Pulmonary artery endothelial cell (primary cell): ENCODE results near the gene RDH16. TPM values are rescaled to one million over a fixed set of nuclear protein-coding genes. Genes with fewer than 3 reads are reported as not detected.

Experiments used
- DNase-seq: peaks from one replicate; pipeline ENCODE4 v3.0.0-alpha.2; 2011; ENCODE audit warnings: low read depth, low spot score
- total RNA-seq: library from RNA; depleted of rRNA; stranded (reverse); fragments of >200 nt; gene quantifications from 2 replicates; pipeline ENCODE4 v1.2.3, GENCODE V29; 2014

RDH16 gene, protein sequence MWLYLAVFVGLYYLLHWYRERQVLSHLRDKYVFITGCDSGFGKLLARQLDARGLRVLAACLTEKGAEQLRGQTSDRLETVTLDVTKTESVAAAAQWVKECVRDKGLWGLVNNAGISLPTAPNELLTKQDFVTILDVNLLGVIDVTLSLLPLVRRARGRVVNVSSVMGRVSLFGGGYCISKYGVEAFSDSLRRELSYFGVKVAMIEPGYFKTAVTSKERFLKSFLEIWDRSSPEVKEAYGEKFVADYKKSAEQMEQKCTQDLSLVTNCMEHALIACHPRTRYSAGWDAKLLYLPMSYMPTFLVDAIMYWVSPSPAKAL
- total RNA-seq: under 0.01 and 0.11 TPM in 2 replicates

DNA sequence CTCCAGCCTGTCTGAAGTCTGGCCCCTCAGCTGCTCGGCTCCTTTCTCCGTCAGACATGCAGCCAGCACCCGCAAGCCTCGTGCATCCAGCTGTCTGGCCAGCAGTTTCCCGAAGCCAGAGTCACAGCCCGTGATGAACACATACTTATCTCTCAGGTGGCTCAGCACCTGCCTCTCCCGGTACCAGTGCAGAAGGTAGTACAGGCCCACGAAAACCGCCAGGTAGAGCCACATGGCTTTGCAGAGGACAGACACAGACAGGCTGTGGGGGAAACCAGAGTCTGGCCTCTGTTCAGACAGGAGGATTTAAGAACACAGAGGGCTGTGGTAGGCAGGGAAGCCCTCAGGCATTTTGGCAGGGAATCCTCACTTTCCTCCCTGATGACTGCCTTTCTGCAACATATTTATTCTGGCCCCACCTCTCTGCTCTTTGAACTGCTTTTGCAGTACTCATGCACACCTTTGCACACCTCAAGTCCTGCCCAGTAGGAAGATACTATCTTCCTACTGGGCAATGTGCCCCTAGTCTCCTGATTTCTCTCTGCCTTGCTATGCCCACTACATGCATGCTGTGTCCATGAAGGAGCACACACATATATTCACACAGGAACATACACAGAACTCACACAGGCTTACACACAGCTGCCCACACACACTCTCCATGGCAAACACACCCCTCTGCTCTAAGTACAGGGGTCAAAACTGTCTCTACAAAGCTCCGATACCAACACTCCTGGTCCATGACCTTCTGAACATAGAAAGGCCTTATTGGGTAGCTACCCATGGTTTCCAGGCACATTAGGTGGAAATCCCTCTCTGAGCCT lies at the start of gene RDH16:
Gene RDH16 (minus strand): TSS at position 380 of the 824 bp plus-strand sequence. CDS start 146 bp downstream, at position 234.
- no peak for DNase-seq

DNA sequence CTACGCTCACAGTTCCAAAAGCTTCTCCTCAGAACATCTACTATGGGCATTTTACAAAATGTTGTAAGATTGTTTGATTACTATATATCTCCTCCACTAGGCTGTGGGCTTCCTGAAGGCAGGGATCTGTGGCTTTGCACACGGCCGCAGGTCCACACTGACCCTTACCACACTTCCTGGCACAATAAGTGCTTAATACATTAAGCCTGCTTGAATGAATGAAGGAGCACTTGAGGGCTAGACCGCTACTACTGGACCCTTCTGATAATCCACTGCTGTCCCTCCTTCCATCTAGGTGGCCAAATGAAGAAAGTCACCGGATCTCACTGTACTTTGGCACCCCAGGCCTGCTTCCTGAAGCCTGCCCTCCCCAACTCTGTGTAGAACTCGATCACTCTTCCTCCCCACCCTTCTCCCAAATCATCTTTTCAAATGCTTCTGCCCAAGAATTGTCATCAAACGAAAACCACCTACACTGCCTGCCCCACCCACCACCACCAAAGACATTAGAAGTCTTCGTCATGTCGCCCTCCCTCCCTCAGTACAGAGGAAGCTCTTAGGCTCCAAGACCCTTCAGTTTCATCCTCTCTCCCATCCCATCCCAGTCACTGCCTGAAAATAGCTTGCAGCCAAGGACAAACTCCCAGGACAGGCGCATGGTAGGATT lies 49.5 kb upstream of the RDH16 start:
- no peak for DNase-seq

DNA sequence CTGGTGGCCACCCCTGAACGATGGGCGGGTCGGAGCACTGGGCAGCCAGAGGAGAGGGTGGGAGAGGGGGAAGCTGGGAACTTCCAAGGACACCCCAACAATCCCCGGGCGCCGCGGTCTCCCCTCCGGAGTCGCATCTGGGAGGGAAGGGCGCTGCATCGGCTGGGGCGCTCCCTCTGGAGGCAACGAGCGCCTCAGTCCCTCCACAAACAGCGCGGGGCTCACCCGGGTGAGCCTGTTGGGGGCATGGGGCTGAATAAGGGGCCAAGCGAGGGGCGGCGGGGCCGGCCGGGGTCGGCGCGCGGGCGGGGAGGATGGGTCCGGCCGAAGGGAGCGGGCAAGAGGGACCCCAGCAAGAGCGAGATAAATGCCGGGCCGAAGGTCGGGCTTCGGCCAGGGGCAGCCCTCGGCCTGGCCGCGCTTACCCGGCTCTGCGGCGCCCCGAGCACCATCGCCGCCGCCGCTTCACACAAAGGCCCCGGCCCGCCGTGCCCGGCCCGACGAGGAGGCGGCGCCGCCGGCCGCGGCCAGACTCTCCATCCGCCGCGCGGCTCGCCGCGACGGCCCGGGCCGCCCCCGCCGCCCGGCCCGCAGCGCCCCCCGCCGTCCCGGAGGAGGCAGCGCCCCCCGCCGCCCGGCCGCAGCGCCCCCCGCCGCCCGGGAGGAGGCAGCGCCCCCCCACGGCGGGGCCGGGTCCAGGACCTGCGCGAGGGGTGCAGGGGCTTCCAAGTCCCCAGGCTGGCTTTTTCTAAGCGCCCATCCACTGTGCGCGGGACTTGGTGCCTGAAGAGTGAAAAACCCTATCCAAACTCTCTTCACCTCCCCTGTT lies 48.8 kb upstream of the RDH16 start, which contains the start of gene ZBTB39:
Gene ZBTB39 (minus strand): TSS at position 567 of the 829 bp plus-strand sequence. CDS start 1,629 bp downstream, outside the sequence.
- no peak for DNase-seq

DNA sequence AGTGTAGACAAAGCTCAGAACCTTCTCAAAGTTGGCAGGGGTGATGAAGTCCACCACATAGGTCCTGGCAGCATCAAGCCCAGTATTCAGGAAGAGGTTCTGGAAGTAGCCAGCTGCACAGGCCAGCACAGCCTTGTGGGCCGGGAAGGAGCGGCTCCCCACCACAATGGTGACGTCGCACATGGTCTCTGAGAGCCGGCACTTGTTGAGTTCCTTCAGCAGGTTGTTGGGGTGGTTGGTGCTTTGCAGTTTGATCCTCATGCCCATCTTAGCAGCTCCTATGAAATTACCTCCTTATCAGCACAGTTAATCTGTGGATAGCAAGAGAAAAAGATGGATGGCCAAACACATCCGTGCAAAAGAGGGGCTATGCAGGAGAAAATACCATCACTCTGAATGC lies 47.2 kb upstream of the RDH16 start:
- DNase-seq: no peak

DNA sequence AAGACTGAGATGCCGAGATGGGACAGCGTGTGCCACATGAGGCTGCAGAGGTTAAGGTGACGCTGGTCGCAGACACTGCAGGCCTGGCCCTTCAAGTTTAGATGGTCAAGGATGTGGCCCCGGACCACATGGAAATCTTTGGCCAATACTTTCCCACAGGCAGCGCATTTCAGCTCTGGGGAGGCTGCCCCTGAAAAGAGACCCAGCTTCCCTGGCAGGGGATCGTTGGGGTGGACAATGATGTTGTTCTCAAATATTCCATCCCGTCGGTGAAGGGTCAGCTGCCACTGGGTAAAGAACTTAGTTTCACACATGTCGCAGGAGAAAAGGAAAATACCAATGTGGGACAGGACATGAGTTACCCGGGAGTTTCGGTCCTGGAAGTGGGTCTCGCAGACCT lies 46.0 kb upstream of the RDH16 start:
- no peak for DNase-seq

DNA sequence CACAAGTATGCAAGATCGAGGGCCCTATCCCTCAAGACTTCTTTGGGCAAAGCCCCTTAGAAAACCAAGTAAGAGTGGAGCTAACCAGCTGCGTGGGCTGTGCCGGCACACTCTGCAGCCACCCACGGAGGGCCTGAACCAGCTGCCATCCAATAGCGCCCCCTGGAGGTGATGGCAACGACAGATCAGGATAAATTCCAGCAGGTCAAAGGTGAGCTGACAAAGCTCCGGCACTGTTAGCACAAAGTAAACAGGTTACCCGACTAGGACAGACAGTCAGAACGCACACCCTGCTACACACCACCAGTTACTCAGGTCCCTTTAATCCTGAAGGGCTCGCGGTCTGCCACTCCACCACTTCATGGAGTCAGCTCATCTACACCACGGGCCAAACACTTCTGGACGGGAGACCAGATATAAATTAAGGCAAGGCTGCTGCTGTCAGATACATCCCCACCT lies 44.1 kb upstream of the RDH16 start:
- DNase-seq: peak; percentile 46

DNA sequence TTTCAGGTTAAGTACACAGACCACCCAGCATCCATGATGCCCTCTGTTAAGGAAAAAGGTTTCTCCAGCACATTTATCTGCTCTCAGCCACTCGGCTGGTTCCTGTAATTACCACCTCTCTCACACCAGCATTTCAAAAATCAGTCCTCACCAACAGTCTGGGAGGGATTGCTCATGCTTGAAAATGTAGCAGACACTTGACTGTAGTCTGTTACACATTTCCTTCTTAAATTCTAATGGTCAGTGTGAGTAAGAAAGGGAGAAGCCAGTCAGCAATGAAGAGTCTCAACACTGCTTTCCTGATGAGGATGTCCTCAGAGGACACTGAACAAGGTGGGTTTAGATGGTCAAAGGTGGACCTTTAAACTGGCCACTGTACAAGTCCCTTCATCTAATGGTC lies 43.0 kb upstream of the RDH16 start:
- DNase-seq: no peak

DNA sequence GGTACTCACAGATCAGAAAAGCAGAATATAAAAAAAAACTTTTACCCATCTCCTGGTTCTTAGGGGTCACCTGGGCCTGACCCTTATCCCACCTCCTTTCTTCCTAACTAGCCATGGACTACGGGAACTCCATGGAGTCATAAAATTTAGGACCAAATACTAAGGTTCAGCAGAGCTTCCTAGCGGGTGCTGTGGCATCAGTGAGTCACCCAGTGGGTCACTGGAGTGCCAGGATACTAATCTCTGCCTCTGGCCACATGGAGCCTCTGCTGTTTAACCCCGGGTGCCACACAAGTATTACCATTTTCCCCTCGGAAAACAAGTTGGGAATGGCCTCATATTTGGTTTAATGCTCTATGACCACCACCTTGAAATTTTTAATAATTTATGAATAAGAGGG lies 42.0 kb upstream of the RDH16 start:
- no peak for DNase-seq

DNA sequence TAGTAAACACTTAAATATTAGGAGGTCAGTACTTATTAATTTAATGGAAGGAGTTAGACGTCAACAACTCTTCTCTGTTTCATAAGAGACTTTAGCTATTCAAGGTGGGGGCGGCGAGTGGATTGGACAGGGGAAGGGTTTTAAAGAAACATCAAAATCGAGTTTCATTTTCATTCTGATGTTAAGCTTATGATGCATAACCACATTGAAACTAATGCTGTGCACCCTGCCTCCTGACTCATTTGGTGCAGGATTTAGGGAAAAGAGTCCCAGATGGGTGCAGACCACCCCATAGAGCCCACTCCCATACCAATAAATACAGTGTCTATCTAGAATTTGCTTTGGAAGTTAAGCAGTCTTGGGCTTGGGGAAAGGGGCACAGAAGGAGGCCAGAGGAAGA lies 41.6 kb upstream of the RDH16 start:
- DNase-seq: no peak

DNA sequence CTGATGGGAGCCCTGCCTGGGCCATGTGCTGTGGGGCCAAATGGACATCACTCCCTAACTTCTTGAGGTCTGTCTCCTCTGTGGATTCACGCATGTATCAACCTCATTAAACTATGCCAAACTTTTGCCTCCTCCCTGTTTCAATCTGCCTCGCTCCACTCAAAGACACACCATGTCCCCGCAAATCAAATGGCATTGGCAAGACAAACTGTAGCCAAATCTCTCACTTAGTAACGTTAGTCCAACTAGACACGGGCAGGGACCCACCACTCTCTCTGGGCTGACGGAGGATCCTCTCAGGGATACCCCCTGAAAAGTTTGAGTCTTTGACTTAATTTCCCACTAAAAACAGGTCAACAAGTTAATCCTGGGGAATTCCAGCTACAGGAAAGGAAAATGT lies 40.9 kb upstream of the RDH16 start:
- DNase-seq: no peak

DNA sequence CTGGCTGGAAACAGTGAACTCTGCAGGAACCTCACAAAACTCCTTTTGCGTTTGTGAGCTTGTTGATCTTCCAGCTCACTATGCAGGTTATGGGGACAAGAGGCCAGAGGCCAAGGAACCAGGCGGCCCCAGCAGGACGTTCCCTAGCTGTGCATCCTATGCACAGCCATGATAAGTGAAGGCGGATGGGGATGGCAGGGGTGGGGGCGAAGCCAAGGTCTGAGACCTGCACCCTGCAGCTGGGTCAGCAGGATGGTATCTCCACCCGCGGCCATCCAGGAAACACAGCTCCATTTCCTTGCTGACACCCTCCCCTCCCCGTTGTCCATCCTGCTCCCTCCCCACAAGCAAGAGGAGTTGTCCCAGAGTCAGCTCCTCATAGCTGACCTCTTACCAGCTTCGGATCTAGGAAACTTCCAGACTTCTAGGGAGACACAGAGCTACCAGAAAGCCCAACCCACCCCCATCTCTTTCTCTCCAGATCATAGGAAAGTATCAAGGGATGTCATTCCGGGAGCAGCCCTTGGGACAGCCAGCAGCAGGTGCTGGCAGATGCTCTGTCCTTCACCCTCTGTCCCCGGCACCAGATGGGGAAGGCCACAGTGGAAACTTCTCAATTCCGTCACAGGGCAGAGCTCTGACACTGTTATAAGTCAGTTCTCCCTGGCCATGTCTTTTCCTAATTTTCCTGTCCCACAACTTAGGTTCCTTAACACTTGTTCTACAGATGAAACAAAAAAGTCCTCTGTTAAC lies 39.6 kb upstream of the RDH16 start:
- no peak for DNase-seq

DNA sequence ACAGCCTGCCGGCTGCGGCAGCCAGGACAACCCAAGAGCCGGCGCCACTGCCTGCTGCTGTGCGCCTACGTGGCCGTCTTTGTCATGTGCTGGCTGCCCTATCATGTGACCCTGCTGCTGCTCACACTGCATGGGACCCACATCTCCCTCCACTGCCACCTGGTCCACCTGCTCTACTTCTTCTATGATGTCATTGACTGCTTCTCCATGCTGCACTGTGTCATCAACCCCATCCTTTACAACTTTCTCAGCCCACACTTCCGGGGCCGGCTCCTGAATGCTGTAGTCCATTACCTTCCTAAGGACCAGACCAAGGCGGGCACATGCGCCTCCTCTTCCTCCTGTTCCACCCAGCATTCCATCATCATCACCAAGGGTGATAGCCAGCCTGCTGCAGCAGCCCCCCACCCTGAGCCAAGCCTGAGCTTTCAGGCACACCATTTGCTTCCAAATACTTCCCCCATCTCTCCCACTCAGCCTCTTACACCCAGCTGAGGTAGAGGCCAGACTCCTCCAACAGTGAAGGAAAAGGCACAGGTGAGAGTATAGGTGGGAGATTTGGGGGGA lies 38.6 kb upstream of the RDH16 start:
- DNase-seq: no peak

DNA sequence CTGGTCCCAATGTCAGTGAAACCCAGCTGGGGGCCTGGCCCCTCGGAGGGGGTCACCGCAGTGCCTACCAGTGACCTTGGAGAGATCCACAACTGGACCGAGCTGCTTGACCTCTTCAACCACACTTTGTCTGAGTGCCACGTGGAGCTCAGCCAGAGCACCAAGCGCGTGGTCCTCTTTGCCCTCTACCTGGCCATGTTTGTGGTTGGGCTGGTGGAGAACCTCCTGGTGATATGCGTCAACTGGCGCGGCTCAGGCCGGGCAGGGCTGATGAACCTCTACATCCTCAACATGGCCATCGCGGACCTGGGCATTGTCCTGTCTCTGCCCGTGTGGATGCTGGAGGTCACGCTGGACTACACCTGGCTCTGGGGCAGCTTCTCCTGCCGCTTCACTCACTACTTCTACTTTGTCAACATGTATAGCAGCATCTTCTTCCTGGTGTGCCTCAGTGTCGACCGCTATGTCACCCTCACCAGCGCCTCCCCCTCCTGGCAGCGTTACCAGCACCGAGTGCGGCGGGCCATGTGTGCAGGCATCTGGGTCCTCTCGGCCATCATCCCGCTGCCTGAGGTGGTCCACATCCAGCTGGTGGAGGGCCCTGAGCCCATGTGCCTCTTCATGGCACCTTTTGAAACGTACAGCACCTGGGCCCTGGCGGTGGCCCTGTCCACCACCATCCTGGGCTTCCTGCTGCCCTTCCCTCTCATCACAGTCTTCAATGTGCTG lies 38.0 kb upstream of the RDH16 start:
- DNase-seq: no peak

DNA sequence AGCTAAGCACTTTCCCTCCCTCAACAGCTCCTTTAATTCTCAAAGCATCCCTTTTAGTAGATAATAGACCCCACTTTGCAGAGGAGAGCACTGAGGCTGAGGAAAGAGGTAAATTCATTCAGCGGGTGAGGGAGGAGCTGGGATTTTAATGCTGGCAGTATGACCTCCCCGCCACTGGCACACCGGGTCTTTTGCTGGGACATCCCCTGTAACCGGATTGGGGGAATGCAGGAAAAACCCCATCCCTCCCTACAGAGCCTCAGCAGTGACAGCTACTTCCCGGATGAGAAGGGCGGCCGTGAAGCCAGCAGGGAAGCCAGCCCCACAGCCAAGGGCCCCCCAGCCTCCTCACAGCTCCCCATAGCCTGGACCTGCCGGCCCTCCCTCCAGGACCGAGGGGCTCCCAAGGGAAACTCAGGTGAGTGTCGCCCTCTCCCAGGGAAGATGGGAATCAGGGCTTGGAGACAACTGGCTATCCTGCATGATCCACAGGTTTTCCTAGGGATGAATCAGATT lies 36.9 kb upstream of the RDH16 start:
- DNase-seq: no peak

DNA sequence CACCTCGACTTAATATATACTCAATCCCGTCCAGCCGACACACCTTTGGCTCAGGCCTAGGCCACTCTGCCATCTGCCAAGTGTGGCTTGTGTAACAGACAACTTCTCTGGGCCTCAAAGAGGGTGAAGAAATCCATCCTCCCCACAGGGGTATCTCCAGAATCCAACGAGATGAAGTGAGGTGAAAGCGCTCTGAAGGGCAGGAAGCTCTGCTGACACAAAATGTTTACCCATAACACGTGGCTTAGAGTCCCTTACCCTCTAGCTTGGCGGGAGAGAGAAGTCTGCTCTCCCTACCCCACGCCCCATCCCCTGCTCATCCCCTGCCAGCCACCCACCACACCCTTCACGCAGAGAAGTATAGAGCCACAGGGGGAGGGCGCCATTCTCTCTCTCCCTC lies 35.9 kb upstream of the RDH16 start:
- no peak for DNase-seq

DNA sequence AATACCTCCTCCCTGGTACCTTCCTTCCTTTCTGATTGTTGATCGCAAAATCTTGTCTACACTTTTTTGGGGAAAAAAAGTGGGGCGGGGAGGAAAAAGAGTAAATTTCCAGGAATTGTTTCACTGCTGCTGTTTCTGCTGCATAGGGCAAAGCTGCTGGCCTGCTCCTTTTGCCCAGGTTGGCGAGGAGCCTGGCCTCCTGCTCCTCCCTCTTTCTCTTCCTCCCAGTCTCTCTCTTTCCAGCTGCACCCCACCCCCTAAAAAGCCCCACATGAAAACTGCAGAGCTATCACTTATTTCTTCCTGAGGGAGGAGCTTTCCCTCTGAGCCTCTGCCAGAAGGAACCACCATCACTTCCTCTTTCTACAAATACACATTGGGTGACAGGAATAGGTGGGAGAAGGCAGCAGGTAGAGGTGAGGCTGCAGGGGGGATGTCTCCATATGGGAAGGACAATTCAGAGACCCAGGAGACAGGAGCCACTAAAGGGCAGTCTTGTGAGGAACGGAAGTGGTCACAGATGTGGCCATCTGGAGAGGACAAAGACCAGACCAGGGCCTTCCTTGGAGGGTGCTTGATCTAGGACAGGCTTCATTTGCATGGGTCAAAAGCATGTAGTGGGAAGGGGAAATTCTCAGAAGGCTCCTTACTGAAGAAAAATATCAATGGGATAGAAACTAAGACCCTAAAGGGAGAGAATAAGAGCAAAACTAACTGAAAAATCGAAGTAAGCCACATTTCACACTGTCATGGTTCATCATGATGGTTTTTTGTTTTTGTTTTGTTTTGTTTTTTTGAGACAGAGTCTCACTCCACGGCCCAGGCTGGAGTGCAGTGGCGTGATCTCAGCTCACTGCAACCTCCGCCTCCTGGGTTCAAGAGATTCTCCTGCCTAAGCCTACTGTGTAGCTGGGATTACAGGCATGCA lies 34.2 kb upstream of the RDH16 start:
- peak; percentile 33 for DNase-seq

DNA sequence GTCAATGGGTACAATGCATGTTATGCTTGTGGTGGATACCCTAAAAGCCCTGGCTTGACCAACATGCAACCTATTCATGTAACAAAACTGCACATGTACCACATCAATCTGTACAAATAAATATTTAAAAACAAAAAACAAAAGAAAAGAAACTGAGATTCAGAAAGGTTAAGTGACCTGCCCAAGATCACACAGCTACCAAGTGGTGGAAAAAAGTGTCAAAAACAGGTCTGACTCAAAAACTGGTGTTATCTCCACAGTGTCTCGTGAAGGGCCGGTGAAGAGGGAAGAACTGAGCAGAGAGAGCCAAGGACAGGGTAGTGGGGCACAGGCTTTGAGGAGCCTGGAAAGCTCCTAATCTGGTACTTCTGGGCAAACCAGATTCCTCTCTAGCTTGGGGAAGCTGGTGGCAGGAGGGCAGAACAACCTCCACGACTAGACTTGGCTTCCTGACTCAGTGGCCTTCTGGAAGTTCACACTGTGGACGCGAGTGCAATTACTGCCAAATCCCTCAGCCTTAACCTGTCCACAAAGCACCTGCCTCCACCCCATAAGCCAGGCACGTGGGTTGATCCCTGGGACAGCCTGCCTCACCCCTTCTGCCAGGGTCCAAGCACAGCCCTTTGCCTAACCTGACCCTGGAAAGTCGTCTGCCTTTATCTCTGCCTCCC lies 33.4 kb upstream of the RDH16 start:
- DNase-seq: no peak
